ENCODE measurements around the gene REV1.

Gene REV1

GRCh38 chr2:99403084-99403483, 86.7 kb downstream of the REV1 start:
- H3K27ac ChIP-seq (ENCODE audit: extremely low read depth, low read depth, low read length) = no peak overlapping the region
- TF ChIP-seq ZNF555 (tag by site-specific recombination; conservative IDR thresholded peaks at IDR 0.05) = no peak
- no peak for TF ChIP-seq ZFHX2 (tag by site-specific recombination; conservative IDR thresholded peaks at IDR 0.05)
- TF ChIP-seq ZNF626 (tag by site-specific recombination; IDR thresholded peaks at IDR 0.05) = no peak
- no peak for TF ChIP-seq ZNF174 (tag by site-specific recombination; IDR thresholded peaks at IDR 0.05)
- no peak for TF ChIP-seq OVOL3 (tag by site-specific recombination; IDR thresholded peaks at IDR 0.05)
- no peak for TF ChIP-seq ZNF518A (tag by site-specific recombination; conservative IDR thresholded peaks at IDR 0.05; ENCODE audit: low read depth)
- TF ChIP-seq ZNF23 (tag by site-specific recombination; IDR thresholded peaks at IDR 0.05; ENCODE audit: borderline replicate concordance) = no peak
- TF ChIP-seq ZNF302 (tag by site-specific recombination; IDR thresholded peaks at IDR 0.05; ENCODE audit: low read depth) = no peak
- no peak for TF ChIP-seq EGR2 (tag by site-specific recombination; IDR thresholded peaks at IDR 0.05; ENCODE audit: low read depth)
- no peak for TF ChIP-seq ZNF530 (tag by site-specific recombination; IDR thresholded peaks at IDR 0.05; ENCODE audit: low read depth)
- no peak for TF ChIP-seq SCRT2 (tag by site-specific recombination; IDR thresholded peaks at IDR 0.05)
- no peak for TF ChIP-seq ZNF266 (tag by site-specific recombination; IDR thresholded peaks at IDR 0.05; ENCODE audit: low read depth)
- POLR2A ChIA-PET = interaction anchor here (0.6 kb wide), 1 partner anchor 234 kb away, joined by 5 read pairs; no protein-coding TSS in a partner anchor

GRCh38 chr2:99401841-99402240, 88.0 kb downstream of the REV1 start:
- no peak overlapping the region for H3K27ac ChIP-seq (ENCODE audit: extremely low read depth, low read depth, low read length)
- ChIA-PET CTCF (no interaction called here), POLR2A (no interaction called here)
- no peaks in the 10 kb centered on the region for H3K9me3 ChIP-seq (ENCODE audit: control insufficient read depth, insufficient read depth, low read depth, low read length)
- peaks cover 41 to 96% of the 10 kb centered on the region in 2 experiments for H3K36me3 ChIP-seq (ENCODE audit: control insufficient read depth in 2 of 2, insufficient read depth in 1 of 2, low read length in 2 of 2)
- no peak for TF ChIP-seq ZNF558 (tag by site-specific recombination; IDR thresholded peaks at IDR 0.05)
- TF ChIP-seq HOXD13 (CRISPR knock-in tag; IDR thresholded peaks at IDR 0.05; ENCODE audit: borderline replicate concordance) = no peak
- TF ChIP-seq ZNF530 (tag by site-specific recombination; IDR thresholded peaks at IDR 0.05; ENCODE audit: low read depth) = no peak
- TF ChIP-seq SCRT1 (tag by site-specific recombination; IDR thresholded peaks at IDR 0.05; ENCODE audit: borderline replicate concordance) = no peak
- TF ChIP-seq ZFP69B (tag by site-specific recombination; IDR thresholded peaks at IDR 0.05) = no peak
- H3K4me3 ChIP-seq (ENCODE audit: low read depth, low read length) = no peak overlapping the region
- H3K4me1 ChIP-seq (ENCODE audit: control insufficient read depth, insufficient read depth, low read length) = no peaks in the 10 kb centered on the region

More at GRCh38 chr2:99403084-99403483, 86.7 kb downstream of the REV1 start:
- Histone ChIP-seq H3K36me3 (ENCODE audit: control insufficient read depth in 2 of 2, insufficient read depth in 1 of 2, low read length in 2 of 2) (peaks cover 41 to 88% of the 10 kb centered on the region in 2 experiments), H3K9me3 (ENCODE audit: control insufficient read depth, insufficient read depth, low read depth, low read length) (no peaks in the 10 kb centered on the region), H3K4me1 (ENCODE audit: control insufficient read depth, insufficient read depth, low read length) (no peaks in the 10 kb centered on the region), H3K4me3 (ENCODE audit: low read depth, low read length) (no peak overlapping the region)
- CTCF ChIA-PET = interaction anchor here (0.5 to 0.8 kb wide), 2 partner anchors 21 to 88 kb away, joined by 4 read pairs; no protein-coding TSS in a partner anchor

- CTCF ChIA-PET = interaction anchor here (0.6 to 1.1 kb wide), 2 partner anchors 10 to 67 kb away, joined by 3 read pairs; no protein-coding TSS in a partner anchor
- no peak for TF ChIP-seq ZNF529 (tag by site-specific recombination; IDR thresholded peaks at IDR 0.05; ENCODE audit: insufficient replicate concordance)
- no peak for TF ChIP-seq ZBTB48 (tag by site-specific recombination; IDR thresholded peaks at IDR 0.05)
- no peak for TF ChIP-seq ZNF645 (tag by site-specific recombination; IDR thresholded peaks at IDR 0.05)
- no peak for TF ChIP-seq ZNF549 (tag by site-specific recombination; IDR thresholded peaks at IDR 0.05)
- no peak for TF ChIP-seq YY1 (tag by site-specific recombination; IDR thresholded peaks at IDR 0.05)
- no peak for TF ChIP-seq ZNF311 (tag by site-specific recombination; IDR thresholded peaks at IDR 0.05; ENCODE audit: borderline replicate concordance)
- no peak for TF ChIP-seq ZNF266 (tag by site-specific recombination; IDR thresholded peaks at IDR 0.05; ENCODE audit: low read depth)
- no peak for TF ChIP-seq ZNF114 (tag by site-specific recombination; IDR thresholded peaks at IDR 0.05)
- TF ChIP-seq TRIM28 (IDR thresholded peaks at IDR 0.05; ENCODE audit: borderline replicate concordance, low read length) = no peak
- no peak for TF ChIP-seq ZNF140 (tag by site-specific recombination; IDR thresholded peaks at IDR 0.05)
- no peak for TF ChIP-seq ZNF366 (tag by site-specific recombination; conservative IDR thresholded peaks at IDR 0.05)
- TF ChIP-seq ZNF585B (tag by site-specific recombination; IDR thresholded peaks at IDR 0.05) = no peak
- H3K27ac ChIP-seq (ENCODE audit: extremely low read depth, low read depth, low read length) = no peak overlapping the region
- no peaks in the 10 kb centered on the region for H3K9me3 ChIP-seq (ENCODE audit: control insufficient read depth, insufficient read depth, low read depth, low read length)
- no peaks in the 10 kb centered on the region for H3K4me1 ChIP-seq (ENCODE audit: control insufficient read depth, insufficient read depth, low read length)
- POLR2A ChIA-PET = interaction anchor here (3.0 kb wide), 1 partner anchor 63 kb away, joined by 12 read pairs; the partner anchor contains the start of gene EIF5B
- H3K36me3 ChIP-seq (ENCODE audit: control insufficient read depth in 2 of 2, insufficient read depth in 1 of 2, low read length in 2 of 2) = peaks cover 50 to 97% of the 10 kb centered on the region in 2 experiments
- no peak overlapping the region for H3K4me3 ChIP-seq (ENCODE audit: low read depth, low read length)
Measured at GRCh38 chr2:99399795-99400194, 90.0 kb downstream of the REV1 start.
